Activated naive CD4-positive, alpha-beta T cell treated with anti-CD3 and anti-CD28 coated beads, Interleukin-2, amount 10 ng/mL, durations not matched to agents 7 days and 5 days (primary cell): ENCODE data around the gene PTPN2.
"Not testable (repeated sequence)": the region's sequence is repeated elsewhere in the genome, so short reads cannot be mapped to it uniquely, and the experiment has no call there.

Experiments
- CTCF ChIA-PET: fragments of 350-600 bp; sonication (Branson Sonifier 250); formaldehyde crosslinking; loops from one replicate; lab custom pipeline; 2021; ENCODE audit warnings: antibody characterized with exemption; lab: Charles Lee
- DNase-seq: peaks from one replicate; pipeline ENCODE4 v3.0.0-alpha.2; 2020
- H3K27ac Mint-ChIP-seq: one replicate; pipeline ENCODE4 v1.8.0; 2021; ENCODE audit warnings: mild to moderate bottlenecking, moderate library complexity, mixed read lengths
- H3K27me3 Mint-ChIP-seq: one replicate; pipeline ENCODE4 v1.8.0; 2021; ENCODE audit warnings: mild to moderate bottlenecking, mixed read lengths
- H3K36me3 Mint-ChIP-seq: one replicate; pipeline ENCODE4 v1.8.0; 2021; ENCODE audit warnings: mixed read lengths
- H3K4me1 Mint-ChIP-seq: one replicate; pipeline ENCODE4 v1.8.0; 2021; ENCODE audit warnings: mixed read lengths
- H3K4me3 Mint-ChIP-seq: one replicate; pipeline ENCODE4 v1.8.0; 2021; ENCODE audit warnings: mild to moderate bottlenecking, moderate library complexity, mixed read lengths
- H3K9me3 Mint-ChIP-seq: one replicate; pipeline ENCODE4 v1.8.0; 2021; ENCODE audit warnings: mixed read lengths

PTPN2 gene

GRCh38 chr18:12776821-12777471 lies 107.1 kb downstream of the PTPN2 start:
- H3K36me3 Mint-ChIP-seq: peaks cover 4% of the 10 kb centered on the region
- no peak overlapping the region for H3K27ac Mint-ChIP-seq
- DNase-seq: no peak
- H3K27me3 Mint-ChIP-seq: peaks cover 6% of the 10 kb centered on the region
- H3K4me3 Mint-ChIP-seq: peak overlapping the region; percentile 37
- H3K4me1 Mint-ChIP-seq: peaks cover 10% of the 10 kb centered on the region
- peaks cover 6% of the 10 kb centered on the region for H3K9me3 Mint-ChIP-seq
- CTCF ChIA-PET: interaction anchor here (1.5 kb wide), 1 partner anchor 116 kb away, joined by 3 read pairs; no protein-coding TSS in a partner anchor

DNA sequence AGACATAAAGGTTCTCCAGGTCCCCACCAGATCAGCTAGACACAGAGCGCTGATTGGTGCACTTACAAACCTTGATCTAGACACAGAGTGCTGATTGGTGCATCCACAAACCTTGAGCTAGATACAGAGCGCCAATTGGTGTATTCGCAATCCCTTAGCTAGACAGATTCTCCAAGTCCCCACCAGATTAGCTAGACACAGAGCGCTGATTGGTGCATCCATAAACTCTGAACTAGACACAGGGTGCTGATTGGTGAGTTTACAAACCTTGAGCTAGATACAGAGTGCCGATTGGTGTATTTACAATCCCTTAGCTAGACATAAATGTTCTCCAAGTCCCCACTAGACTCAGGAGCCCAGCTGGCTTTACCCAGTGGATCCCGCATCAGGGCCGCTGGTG lies 107.6 kb downstream of the PTPN2 start:
- not testable (repeated sequence) for H3K9me3 Mint-ChIP-seq, H3K36me3 Mint-ChIP-seq, DNase-seq, H3K27me3 Mint-ChIP-seq
- peak overlapping the region; percentile 87 for H3K27ac Mint-ChIP-seq
- CTCF ChIA-PET: interaction anchor here (1.5 kb wide), 1 partner anchor 117 kb away, joined by 3 read pairs; no protein-coding TSS in a partner anchor
- peak overlapping the region; percentile 73 for H3K4me3 Mint-ChIP-seq
- H3K4me1 Mint-ChIP-seq: peaks cover 10% of the 10 kb centered on the region

- Mint-ChIP-seq H3K27ac (peak overlapping the region; percentile 87), H3K4me1 (peaks cover 10% of the 10 kb centered on the region), H3K36me3 (peaks cover 4% of the 10 kb centered on the region), H3K27me3 (peaks cover 9% of the 10 kb centered on the region), H3K4me3 (peak overlapping the region; percentile 73), H3K9me3 (peaks cover 6% of the 10 kb centered on the region)
- DNase-seq: no peak
- CTCF ChIA-PET: interaction anchor here (0.6 to 1.1 kb wide), 3 partner anchors 67 to 264 kb away, joined by 3 read pairs; no protein-coding TSS in a partner anchor
These were observed 109.1 kb downstream of the PTPN2 start for GRCh38 chr18:12774982-12775381.

DNA sequence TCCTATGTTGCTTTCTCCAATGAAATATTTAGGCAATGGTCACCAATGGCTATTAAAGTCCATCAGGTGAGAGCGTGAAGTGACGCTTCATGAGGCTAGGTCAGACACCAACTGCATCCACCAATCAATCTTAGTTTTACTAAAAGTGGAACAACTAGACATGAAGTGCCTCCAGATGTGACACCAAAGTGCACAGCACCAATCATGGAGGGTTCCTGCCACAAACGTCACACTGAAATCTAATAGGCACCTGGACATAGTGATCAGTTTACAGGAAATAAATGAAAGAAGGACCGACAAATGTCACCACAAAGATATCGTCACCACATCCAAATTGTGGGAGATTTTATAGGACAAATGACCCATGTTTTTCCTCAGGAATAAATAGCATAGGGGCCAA lies 110.7 kb downstream of the PTPN2 start:
- no peak overlapping the region for H3K27ac Mint-ChIP-seq
- H3K9me3 Mint-ChIP-seq: peaks cover 6% of the 10 kb centered on the region
- peaks cover 10% of the 10 kb centered on the region for H3K4me1 Mint-ChIP-seq
- H3K36me3 Mint-ChIP-seq: peaks cover 4% of the 10 kb centered on the region
- no peak for DNase-seq
- peaks cover 9% of the 10 kb centered on the region for H3K27me3 Mint-ChIP-seq
- H3K4me3 Mint-ChIP-seq: no peak overlapping the region
- CTCF ChIA-PET: no interaction called here

GRCh38 chr18:12772111-12772510 lies 111.9 kb downstream of the PTPN2 start:
- Mint-ChIP-seq H3K27me3 (peaks cover 9% of the 10 kb centered on the region), H3K27ac (no peak overlapping the region), H3K4me1 (peaks cover 10% of the 10 kb centered on the region), H3K4me3 (no peak overlapping the region), H3K36me3 (peaks cover 4% of the 10 kb centered on the region), H3K9me3 (peaks cover 6% of the 10 kb centered on the region)
- DNase-seq: no peak
- CTCF ChIA-PET: no interaction called here

- Mint-ChIP-seq H3K27me3 (peaks cover 18% of the 10 kb centered on the region), H3K4me1 (peaks cover 10% of the 10 kb centered on the region), H3K9me3 (no peaks in the 10 kb centered on the region), H3K4me3 (no peak overlapping the region), H3K36me3 (no peaks in the 10 kb centered on the region), H3K27ac (peak overlapping the region; percentile 8)
- CTCF ChIA-PET: no interaction called here
- DNase-seq: no peak
These were observed 113.4 kb downstream of the PTPN2 start for GRCh38 chr18:12770469-12771219.

DNA sequence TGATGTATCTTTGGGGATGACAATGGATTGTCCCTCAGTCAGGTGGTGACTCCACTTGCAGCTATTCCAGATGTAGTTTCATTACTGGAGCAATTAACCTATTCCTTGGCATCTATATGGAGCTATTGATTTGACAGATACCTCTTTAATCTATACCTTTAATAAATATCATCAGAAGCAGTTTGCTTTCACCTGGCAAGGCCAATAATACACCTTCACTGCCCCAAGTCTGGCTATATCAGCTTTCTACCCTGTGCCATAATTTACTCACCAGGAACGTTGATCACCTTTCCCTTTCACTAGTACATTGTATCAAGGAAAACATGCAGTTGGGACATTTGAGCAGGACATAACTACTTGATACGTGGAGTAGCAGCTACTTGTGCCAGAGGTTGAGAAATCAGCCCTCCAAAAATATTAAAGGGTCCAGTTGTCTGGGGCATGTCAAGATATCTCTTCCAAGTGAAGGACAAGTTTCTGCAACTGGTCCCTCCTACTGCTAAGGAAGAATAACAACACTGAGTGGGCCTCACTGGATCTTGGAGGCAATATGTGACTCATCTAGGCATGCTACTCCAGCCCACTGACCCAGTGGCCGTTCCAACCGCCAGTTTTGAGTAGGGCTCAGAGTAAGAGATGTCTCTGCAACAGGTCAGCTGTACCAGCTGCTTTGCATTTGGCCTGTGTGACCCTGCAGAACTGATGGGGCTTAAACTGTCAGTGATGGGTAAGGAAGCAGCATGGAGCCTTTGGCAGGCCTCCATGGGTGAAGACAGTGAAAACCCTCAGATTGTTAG lies 114.2 kb downstream of the PTPN2 start:
- no peak overlapping the region for H3K4me3 Mint-ChIP-seq
- no peaks in the 10 kb centered on the region for H3K36me3 Mint-ChIP-seq
- no peak for DNase-seq
- peaks cover 15% of the 10 kb centered on the region for H3K27me3 Mint-ChIP-seq
- H3K9me3 Mint-ChIP-seq: no peaks in the 10 kb centered on the region
- H3K4me1 Mint-ChIP-seq: peaks cover 10% of the 10 kb centered on the region
- CTCF ChIA-PET: no interaction called here
- no peak overlapping the region for H3K27ac Mint-ChIP-seq

DNA sequence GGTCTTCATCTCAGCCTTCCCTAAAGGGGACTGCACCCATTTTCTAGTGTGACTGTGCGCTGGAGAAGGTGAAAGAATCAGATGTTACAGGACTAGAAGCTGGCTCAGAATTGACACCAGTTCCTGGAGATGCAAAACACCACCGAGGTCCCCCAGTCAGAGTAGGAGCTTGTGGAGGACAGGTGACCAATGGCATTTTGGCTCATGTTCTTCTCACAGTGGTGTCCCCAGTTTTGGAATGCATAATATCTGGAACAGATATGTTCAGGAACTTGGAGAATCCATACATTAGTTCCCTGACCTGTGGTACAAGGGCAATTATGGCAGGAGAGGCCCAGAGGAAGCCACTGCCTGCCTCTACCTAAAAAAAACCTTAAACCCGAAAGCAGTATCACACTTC lies 114.9 kb downstream of the PTPN2 start:
- peaks cover 7% of the 10 kb centered on the region for H3K4me1 Mint-ChIP-seq
- H3K27me3 Mint-ChIP-seq: peaks cover 15% of the 10 kb centered on the region
- no peaks in the 10 kb centered on the region for H3K36me3 Mint-ChIP-seq
- no peak for DNase-seq
- H3K9me3 Mint-ChIP-seq: no peaks in the 10 kb centered on the region
- CTCF ChIA-PET: interaction anchor here (0.6 kb wide), 1 partner anchor 131 kb away, joined by 3 read pairs; no protein-coding TSS in a partner anchor
- no peak overlapping the region for H3K4me3 Mint-ChIP-seq
- H3K27ac Mint-ChIP-seq: no peak overlapping the region

DNA sequence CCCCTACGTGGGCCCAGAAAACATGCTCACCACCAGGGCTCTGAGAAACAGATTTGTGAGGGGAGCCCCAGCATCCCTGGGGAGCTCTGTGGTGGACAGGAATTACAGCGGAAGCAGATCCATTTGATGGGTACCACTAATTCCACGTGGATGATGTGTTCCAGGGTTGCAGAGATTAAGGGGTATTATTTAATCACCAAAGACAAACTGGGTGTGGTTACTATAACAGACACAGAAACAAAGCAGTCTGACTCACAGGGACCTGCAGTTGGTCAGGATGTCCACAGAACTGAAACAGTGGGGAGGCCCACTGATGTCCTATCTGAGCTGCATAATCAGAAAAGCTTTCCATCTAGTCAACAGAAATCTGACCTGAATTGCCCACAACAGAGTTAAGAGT lies 115.4 kb downstream of the PTPN2 start:
- CTCF ChIA-PET: interaction anchor here (0.6 to 1.0 kb wide), 2 partner anchors 131 to 170 kb away, joined by 3 read pairs; no protein-coding TSS in a partner anchor
- Mint-ChIP-seq H3K27me3 (peaks cover 15% of the 10 kb centered on the region), H3K27ac (no peak overlapping the region), H3K36me3 (no peaks in the 10 kb centered on the region), H3K9me3 (no peaks in the 10 kb centered on the region), H3K4me1 (peaks cover 4% of the 10 kb centered on the region), H3K4me3 (no peak overlapping the region)
- no peak for DNase-seq

DNA sequence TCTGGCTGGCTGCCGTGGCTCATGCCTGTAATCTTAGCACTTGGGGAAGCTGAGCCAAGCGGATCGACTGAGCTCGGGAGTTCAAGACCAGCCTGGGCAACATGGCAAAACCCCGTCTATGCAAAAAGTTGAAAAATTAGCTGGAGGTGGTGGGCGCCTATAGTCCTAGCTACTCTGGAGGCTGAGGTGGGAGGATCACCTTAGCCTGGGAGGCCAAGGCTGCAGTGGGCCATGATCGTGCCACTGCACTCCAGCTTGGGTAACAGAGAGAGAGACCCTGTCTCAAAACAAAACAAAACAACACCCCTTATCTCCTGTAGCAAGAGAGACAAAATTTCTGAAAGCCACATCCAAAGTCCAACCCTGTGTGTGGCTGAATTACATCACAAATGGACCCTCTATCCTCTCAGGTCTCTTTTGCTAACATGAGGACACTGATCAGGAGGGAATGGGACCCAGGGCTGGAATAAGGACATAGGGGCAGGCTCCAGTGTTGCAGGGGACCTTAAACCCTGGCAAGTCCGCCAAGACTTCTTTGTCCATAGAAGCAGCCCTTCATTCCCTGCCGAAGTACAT lies 116.4 kb downstream of the PTPN2 start:
- peaks cover 15% of the 10 kb centered on the region for H3K27me3 Mint-ChIP-seq
- no peak for DNase-seq
- H3K9me3 Mint-ChIP-seq: no peaks in the 10 kb centered on the region
- no peaks in the 10 kb centered on the region for H3K4me1 Mint-ChIP-seq
- no peak overlapping the region for H3K4me3 Mint-ChIP-seq
- CTCF ChIA-PET: interaction anchor here (1.0 kb wide), 1 partner anchor 171 kb away, joined by 3 read pairs; no protein-coding TSS in a partner anchor
- H3K27ac Mint-ChIP-seq: no peak overlapping the region
- H3K36me3 Mint-ChIP-seq: no peaks in the 10 kb centered on the region

- DNase-seq: no peak
- no peak overlapping the region for H3K27ac Mint-ChIP-seq
- H3K4me1 Mint-ChIP-seq: no peaks in the 10 kb centered on the region
- H3K9me3 Mint-ChIP-seq: no peaks in the 10 kb centered on the region
- H3K4me3 Mint-ChIP-seq: no peak overlapping the region
- no peaks in the 10 kb centered on the region for H3K36me3 Mint-ChIP-seq
- H3K27me3 Mint-ChIP-seq: peaks cover 15% of the 10 kb centered on the region
- CTCF ChIA-PET: no interaction called here
These were observed 117.0 kb downstream of the PTPN2 start for GRCh38 chr18:12766986-12767433.

- no peak for DNase-seq
- CTCF ChIA-PET: no interaction called here
- Mint-ChIP-seq H3K4me3 (no peak overlapping the region), H3K36me3 (no peaks in the 10 kb centered on the region), H3K9me3 (no peaks in the 10 kb centered on the region), H3K4me1 (no peaks in the 10 kb centered on the region), H3K27ac (no peak overlapping the region), H3K27me3 (peaks cover 15% of the 10 kb centered on the region)
These were observed 118.5 kb downstream of the PTPN2 start for GRCh38 chr18:12765586-12765985.

- Mint-ChIP-seq H3K36me3 (no peaks in the 10 kb centered on the region), H3K27ac (no peak overlapping the region), H3K27me3 (peaks cover 13% of the 10 kb centered on the region), H3K9me3 (no peaks in the 10 kb centered on the region), H3K4me1 (no peaks in the 10 kb centered on the region), H3K4me3 (no peak overlapping the region)
- DNase-seq: no peak
- CTCF ChIA-PET: no interaction called here
These were observed 118.9 kb downstream of the PTPN2 start for GRCh38 chr18:12765126-12765525.

DNA sequence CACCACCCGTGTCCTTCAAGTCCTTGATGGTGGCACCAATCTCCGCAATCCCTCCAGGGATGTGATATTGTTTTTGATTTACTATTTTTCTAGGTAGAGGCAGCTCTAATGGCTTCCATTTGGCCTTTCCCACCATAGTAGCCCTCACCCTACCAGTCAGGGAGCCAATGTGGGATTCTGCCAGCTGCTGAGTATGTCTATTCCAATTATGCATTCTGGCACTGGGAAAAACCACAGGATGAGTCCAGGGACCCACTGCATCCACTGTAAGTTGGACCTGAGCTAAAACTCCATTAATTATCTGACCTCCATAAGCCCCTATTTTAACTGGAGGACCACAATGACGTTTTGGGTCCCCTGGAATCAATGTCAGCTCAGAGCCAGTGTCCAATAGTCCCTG lies 125.5 kb downstream of the PTPN2 start:
- H3K4me1 Mint-ChIP-seq, H3K27ac Mint-ChIP-seq, H3K36me3 Mint-ChIP-seq, CTCF ChIA-PET, H3K4me3 Mint-ChIP-seq, H3K27me3 Mint-ChIP-seq, DNase-seq, H3K9me3 Mint-ChIP-seq: not testable (repeated sequence)
